CD4-positive, alpha-beta T cell treated with Interleukin-21 for 1 hour (primary cell): Measurements from ENCODE around the gene BRD1.
"Not testable (repeated sequence)": the region's sequence is repeated elsewhere in the genome, so short reads cannot be mapped to it uniquely, and the experiment has no call there.

Source experiments
- DNase-seq: peaks from one replicate; pipeline ENCODE4 v3.0.0-alpha.2; 2020

Gene BRD1

DNA sequence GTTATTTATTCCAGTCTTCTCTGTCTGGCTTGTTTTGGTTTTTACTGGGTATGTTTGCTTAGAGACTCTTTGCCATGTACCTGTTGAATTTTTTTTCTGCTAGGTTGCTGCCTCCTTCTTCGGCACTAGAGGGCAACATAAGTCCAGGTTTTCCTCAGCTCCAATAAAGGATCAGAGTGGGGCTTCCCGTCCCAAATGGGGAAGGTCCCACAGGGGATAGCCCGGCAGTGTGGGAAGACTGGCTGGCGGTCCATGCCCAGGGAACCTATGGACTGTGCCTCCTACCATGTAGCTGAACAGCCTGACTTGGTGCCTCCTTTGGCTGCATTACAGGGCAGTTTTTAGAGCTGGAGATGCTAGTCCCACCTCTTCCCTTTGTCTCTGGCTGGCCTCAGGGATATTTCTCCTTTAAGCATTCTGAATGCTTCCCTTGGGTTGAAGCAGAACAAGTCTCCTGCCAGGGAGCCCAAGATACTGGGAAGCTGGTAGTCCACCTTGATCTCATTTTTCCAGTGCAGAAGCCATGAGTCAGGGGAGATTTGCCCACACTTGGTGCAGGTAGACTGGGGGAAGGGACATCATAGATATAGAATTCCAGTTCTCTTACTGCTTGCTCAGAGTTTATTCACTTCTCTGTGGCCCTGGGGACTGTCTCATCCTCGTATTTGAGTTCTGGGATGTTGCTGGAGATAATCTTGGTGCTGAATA lies 60.2 kb downstream of the BRD1 start:
- DNase-seq: peak; percentile 67

DNA sequence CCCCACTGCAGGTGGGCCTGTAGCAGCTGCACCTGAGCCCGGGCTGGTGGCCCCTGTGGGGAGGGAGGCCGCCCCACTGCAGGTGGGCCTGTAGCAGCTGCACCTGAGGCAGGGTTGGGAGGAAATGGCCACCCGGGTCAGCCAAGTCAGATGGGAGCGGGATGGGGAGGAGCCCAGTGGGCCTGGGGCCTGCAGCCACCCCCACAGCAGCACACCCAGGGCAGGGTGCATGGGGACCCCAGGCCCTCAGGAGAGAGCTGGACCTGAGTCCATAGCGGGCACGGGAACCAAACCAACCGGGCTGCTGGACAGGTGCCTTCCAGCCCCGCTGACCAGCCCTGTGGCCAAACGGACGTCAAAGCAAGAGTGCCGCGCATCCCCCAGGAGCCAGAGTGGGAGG lies 61.7 kb downstream of the BRD1 start:
- no peak for DNase-seq

DNA sequence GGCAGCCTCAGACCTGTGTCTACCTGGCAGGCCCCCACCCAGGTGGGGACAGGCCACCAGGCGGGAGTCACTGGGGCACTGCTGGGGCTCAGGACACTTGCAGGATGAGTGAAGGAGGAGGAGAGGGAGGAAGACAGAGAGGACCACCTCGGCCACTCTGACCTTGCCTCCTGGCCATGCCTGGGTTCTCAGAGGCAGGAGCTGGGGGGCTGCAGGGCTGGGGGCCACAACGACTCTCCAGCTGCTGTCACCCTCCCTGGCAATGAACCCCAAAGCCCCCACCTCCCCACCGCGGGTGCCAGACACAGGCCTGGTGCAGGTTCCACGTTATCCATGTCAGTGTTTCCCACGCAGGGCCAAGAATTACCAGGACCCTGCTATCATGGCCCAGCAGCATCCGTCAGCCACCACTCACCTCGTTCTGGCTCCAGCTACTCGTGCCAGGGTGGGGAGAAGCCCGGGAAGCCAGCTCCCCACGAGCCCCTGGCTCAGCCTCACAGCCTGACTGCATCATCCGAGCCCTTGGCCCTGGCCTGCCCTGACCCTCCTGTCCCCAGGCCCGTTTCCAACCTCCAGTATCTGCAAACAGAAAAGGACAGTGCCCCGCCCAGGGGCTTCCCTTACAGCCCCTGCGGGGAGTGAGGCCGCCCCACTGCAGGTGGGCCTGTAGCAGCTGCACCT lies 62.4 kb downstream of the BRD1 start:
- DNase-seq: no peak

DNA sequence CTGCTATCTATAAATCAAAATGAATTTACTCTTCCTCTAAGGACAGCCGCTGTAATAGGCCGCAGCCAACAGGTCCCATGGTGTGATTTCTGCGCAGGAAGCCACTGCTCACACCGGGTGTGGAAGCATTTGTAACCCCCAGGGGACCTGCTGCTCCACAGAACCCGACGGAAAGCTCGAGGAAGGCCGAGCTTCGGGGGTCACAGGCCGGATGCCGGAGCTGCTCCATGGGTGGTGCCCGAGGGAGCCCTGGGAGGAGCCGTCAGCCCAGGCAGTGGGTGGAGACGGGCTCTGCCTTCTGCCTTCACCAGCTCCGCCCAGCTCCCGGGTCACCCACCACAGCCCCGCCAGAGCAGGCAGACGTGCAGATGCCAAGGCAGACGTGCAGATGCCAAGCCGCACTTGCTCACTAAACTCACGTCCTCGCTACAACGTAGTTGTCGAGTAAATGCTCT lies 63.5 kb downstream of the BRD1 start:
- no peak for DNase-seq

DNA sequence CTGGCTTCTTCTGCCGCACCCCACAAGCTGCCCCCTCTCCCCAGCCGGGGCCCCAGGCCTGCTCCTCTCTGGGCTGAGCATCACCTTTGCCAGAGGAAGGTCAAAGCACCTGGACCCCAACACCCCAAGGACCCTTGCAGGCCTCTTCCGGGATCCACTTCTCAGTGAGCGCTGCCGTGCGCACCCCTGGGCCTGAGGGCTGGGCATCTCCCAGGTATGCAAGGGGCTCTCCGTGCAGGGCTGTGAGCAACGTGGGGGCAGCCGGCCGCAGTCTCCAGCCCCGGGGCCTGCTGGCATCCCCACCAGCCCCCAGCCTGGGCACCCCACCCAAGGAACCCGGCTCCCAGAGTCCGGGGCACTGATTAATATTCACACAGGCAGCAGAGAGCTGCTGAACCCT lies 64.0 kb downstream of the BRD1 start:
- DNase-seq: no peak

DNA sequence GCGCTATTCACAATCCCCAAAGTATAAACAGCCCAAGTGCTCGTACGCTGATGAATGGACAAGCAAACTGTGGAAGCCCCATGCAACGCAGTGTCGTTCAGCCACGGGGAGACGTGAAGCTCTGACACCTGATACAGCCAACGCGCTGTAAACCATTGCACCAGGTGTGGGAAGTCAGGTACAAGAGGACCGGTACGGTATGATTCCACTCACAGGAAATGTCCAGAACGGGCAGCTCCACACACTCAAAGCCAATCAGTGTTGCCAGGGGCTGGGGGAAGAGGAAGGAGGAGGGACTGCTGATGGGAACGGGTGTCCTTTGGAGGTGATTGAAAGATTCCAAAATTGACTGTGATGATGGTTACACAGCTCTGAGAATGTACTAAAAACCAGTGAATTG lies 64.5 kb downstream of the BRD1 start:
- DNase-seq: no peak

DNA sequence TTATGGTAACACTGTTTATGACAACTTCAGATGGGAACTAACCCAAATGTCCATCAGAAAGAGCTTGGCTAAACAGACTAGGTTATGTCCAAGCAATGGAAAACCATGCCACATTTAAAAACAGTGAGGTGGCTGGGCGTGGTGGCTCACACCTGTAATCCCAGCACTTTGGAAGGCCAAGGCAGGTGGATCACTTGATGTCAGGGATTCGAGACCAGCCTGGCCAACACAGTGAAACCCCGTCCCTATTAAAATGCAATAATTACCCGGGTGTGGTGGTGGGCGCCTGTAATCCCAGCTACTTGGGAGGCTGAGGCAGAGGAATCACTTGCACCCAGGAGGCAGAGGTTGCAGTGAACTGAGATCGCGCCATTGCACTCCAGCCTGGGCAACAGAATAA lies 65.1 kb downstream of the BRD1 start:
- not testable (repeated sequence) for DNase-seq

DNA sequence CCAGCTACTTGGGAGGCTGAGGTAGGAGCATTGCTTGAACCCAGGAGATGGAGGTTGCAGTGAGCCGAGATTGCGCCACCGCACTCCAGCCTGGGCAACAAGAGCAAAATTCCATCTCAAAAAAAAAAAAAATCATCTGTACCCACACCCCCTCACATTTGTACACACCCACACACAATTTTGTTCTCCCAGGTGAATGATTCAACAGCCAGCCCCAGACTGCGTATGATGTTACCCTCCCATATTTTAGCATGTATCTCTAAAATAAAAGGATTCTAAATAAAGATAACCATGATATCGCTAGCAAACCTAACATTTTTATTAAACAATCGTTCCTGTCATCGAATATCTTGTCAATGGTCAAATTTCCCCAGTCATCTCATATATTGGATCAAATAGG lies 65.8 kb downstream of the BRD1 start:
- DNase-seq: no peak

DNA sequence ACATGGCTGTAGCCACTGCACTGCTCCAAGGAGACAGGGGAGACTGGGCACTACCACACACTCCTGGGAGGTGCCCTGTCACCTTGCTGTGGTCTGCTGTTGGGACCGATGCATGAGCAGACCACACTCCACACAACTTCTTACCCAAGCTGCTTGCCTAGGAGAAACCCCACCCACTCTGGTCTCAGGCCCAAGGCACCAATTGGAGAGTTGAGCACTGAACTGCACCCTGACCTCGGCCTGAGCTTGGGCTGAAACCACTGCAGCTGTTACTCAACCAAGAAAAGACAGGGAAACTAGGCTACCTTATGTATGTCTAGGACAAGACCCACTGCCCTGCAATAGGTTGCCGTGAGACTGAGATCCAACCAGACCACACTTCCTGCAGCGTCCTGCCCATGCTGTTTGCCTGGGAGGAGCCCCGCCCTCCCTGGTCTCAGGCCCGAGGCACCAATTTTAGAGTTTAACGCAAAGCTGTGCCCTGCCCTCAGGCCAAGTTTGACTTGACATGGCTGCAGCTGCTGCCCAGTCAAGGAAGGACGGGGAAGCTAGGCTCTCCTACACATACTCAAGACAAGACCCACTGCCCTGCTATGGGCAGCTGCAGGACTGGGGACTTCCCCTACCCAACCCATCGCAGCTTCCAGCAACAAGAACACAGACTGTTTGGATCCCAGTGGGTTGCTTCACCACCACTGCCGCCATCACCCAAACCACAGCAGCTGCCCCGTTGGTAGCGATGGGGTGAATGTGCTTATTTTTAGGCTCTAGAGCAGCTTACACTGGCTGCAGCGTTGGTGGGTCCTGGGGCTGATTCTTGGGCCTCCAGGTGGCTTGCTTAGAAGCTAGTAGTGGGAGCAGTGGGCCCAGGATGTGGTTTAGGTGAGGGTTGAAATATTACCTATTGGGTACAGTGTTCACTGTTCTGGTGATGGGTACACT lies 66.8 kb downstream of the BRD1 start:
- no peak for DNase-seq

DNA sequence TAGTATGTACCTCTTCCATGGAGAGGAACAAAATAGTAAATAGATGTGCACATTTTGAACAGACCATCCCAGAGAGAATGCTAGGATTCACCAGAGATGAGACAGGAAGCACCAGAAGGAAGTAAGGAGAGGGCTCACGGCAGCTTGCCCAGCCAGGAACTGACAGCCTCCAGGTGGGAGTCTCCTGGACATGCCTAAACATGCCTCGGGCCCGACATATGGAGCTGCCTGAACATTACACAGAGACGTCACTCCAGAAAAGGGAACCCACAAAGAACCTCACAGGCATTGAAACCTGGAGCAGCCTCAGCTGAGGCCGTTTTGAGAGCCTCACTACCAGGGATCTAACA lies 67.4 kb downstream of the BRD1 start:
- no peak for DNase-seq

DNA sequence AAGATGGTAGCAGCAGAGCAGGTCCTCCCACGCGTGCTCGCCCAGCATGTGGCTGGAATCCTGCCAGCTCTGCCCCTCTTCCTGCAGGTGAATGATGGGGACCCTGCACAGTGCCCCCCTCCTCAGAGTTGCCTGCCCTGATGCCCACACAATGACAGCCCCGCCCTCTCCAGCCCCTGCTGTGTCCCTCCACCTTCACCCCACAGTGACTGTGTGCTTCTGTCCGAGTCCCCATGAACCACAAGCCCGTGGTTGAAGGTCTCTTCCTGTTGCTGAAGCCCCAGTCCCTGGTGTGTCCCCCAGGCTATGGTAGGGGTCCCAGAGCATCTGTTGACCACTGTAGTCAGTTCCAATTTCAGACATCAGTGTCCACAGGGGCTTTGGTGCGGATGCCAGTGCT lies 71.0 kb downstream of the BRD1 start:
- DNase-seq: no peak

DNA sequence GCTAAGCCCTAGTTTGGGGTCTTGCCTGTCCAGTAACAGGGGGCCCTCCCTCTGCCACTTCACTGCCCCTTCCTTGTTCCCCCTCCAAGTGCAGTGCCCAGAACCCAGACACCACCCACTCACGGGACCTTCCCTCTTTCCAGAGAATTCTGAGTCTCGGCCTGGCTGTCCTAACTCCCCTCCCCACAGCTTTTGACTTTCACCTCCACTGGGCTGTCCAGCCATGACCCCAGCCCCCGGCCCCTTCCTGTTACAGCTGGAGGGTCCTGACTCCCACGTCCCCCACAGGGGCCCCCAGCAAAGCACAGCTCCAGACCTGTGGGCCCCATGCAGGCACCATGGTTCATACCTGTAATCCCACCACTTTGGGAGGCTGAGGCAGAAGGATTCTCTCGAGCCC lies 71.5 kb downstream of the BRD1 start:
- DNase-seq: no peak

DNA sequence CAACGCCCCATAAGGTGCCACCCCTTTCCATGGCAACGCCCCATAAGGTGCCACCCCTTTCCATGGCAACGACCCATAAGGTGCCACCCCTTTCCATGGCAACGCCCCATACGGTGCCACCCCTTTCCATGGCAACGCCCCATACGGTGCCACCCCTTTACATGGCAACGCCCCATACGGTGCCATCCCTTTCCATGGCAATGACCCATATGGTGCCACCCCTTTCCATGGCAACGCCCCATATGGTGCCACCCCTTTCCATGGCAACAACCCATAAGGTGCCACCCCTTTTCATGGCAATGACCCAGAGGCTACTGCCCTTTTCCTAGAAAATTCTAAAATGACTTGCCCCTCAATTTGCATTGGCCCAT lies 72.1 kb downstream of the BRD1 start:
- DNase-seq: no peak

DNA sequence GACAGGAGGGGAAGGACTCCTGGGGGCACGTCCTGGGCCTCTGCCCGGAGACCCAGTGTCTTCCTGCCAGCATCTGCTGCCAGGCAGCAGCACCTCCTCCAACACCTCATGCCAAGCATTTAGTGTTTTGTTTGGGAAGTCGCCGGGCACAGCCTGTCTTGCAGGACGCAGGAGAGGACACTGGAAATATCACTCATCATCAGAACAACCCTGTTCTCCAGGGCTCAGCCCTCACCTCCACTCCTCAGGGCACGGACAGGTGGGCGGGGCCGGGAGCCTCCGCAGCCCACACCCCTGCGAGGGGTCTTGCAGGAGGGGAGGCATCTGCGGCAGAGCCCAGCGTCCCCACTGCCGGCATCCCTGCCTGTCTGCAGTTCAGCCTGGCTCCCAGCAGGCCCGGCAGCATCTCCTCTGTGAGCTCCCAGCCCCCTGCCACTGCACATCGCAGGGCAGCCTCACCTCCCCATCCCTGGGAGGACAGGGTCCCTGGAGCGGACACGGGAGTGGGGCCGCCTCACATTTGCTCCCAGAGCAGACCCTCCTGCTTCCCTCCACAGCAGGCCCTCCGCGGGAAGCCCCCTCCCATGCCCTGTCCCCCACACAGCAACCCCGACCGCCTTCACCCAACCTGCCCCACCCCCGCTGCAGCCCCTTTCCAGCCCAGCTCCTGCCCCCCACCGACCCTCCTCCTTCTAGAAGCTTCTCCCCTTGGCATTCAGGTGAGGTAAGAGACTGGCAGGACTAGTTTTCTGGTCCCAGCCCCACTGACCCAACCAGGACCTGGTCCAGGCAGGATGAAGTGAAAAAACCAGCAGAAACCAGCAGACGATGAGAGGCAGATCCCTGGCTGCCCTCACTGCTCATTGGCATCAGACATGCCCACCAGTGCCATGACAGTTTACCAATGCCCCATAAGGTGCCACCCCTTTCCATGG lies 72.7 kb downstream of the BRD1 start:
- no peak for DNase-seq

DNA sequence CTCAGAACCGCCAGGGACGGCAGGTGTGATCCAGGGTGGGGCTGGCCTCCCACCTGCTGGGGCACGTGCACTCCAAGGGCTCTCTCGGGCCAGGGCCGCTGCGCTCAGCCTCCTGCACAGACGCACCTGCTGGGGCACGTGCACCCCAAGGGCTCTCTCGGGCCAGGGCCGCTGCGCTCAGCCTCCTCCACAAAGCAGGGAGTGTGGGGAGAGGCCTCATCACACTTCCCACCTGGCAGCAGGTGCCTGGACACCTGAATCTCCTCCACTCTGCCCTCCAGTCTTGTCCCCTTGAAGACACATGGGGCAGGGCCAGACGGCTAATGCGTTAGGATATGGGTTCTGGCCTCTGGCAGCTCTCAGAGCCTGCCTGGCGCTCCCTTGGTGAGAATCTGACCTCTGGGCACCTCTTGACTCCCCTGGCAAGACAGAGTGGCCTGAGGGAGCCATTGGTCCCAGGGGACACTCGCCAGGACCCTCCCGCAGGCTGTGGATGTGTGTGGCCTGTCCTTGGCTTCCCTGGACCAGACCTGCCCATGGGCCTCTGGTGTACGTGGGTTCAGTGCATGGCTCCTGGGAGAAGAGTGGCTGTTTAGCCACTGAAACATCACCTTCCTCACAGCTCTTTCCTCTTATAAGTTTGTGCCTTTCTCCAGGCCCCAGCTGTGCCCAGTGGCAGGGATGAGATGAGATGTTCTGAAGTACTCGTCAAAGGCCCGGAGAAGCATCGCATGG lies 73.5 kb downstream of the BRD1 start:
- no peak for DNase-seq

DNA sequence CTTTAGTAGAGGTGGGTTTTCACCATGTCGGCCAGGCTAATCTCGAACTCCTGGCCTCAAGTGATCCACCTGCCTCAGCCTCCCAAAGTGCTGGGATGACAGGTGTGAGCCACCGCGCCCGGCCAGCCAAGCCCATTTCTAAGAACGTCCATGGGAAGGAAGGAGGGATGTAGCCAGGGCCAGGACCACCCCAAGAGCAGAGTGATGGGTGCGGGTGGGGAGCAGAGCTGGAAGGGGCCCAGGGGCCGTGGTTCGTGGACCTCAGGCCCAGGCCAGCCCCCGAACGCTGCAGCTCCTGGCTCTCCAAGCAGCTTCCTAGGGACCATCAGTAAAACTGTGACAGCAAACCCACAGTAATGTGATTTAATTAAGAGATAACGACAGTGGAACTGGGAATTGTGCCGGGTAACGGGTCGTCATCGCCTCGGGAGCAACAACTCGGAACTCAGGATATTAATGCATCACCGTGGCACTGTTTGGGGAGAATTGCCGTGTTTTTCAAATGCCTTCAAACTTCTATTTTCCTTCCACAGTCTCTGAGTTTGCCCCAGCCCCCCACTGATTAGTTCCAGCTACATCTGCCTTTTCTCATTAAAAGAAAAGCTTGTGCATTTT lies 74.3 kb downstream of the BRD1 start:
- no peak for DNase-seq

DNA sequence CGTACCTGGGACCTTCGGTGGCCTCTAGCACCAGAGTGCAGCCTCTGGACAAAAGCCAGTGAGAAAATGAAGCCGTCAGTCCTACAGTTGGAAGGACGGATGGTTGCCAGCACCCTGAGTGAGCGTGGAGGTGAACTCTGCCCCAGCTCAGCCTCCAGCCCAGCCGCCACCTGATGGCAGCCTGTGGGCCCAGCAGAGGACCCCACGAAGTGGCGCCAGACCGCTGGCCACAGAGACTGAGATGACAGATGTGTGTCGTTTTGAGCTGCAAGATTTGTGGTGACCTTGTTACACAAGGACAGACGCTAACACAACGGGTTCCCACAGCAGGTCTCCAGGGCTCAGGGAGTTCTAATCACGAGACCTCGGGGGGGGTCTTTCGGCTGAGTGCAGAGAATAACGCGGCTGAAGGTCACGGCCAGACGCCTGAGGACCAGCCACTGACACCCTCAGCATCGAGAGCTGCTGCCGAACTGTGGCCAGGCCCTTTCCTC lies 75.0 kb downstream of the BRD1 start:
- no peak for DNase-seq

DNA sequence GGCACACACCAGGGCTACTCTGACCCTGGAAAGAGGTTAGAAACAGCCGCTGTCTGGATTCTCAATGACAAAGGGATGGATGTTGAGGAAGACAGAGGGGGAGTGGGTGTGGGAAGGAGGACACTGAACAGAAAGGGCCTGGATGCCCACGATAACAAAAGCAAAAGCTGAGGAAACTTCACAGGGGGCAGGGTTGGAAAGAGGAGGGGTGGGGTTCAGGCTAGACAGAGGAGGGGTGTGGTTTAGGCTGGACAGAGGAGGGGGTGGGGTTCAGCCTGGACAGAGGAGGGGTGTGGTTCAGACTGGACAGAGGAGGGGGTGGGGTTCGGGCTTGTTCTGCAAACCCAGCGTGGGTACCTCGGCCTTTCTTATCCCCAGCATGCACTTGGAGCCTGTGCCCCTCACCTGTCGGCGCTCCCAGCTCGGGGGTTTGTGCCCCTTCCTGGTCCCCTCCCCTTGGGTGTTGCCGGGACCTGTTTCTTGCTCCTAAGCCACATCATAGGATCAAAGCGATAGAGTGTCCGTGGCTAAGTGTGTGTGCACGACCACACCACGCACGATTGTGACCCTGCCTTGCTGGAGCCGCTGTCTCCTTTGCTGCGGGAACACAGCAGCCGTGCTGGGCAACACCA lies 75.6 kb downstream of the BRD1 start:
- DNase-seq: no peak

DNA sequence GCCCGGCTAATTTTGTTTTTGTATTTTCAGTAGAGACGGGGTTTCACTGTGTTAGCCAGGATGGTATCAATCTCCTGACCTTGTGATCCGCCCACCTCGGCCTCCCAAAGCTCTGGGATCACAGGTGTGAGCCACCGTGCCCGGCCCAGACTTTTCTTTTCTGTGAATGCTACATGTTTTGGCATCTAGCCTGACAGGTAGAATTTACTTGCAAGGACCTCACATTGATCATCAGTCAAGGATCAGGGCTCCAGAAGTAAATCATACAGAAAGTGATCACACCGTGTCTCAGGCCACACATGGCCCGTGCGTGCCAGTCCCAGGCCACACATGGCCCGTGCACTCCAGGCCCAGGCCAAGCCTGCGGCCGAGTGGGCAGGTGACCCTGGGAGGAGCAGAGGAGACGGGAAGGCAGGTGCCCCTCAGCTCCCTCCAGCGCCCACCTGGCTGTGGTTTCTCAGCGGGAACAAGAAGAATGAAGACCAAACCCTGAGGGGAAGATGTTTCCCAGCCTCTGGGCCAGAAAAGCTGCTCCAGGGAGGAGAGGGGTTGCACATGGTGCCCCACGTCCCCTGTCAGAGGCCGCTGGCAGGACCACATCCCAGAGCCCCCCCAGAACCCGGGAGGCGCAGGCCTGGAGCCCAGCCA lies 76.2 kb downstream of the BRD1 start:
- no peak for DNase-seq

DNA sequence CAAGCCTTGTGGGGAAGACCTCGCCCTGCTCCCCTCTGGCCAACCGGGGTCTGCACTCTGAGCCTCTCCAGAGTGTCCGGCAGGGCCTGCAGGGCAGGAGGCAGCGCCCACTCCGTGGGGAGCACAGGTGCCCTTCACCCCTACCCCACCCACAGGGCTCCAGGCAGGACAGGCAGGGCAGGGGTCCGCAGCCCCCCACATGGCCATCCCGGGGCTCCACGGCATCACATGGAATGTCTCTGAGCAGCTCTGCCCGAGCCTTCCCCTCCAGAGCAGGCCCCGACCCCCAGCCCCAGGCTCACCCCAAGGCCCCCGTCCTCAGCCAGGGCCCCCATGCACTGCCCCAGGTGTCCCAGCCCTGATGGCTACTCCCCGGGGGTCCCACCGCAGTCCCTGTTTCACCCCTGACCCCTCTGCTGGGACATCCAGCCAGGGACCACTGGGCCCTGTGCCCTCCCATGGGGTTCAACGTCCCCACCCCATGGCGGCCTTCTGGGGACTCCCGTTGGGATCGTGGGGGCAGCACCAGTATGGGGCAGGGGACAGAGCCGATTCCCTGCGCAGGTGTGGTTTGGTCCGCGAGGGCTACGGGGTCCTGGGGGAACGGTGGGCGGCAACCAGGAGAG lies 77.7 kb downstream of the BRD1 start:
- no peak for DNase-seq
